ENCODE measurements around the gene SIK1.

The SIK1 gene

GRCh38 chr21:43375006-43375836 lies 51.7 kb downstream of the SIK1 start:
- TF ChIP-seq POLR2A (IDR thresholded peaks at IDR 0.05; ENCODE audit: low read depth, low read length) (no peak), SPI1 (IDR thresholded peaks at IDR 0.05; ENCODE audit: low read depth, low read length) (no peak), TAF1 (IDR thresholded peaks at IDR 0.05; ENCODE audit: low read depth, low read length) (no peak), POU2F2 (IDR thresholded peaks at IDR 0.05; ENCODE audit: low read depth, low read length) (no peak), PAX5 (IDR thresholded peaks at IDR 0.05; ENCODE audit: insufficient read depth, low read length, severe bottlenecking) (no peak), POLR2AphosphoS5 (IDR thresholded peaks at IDR 0.05; ENCODE audit: low read depth, low read length) (no peak)
- DNase-seq (ENCODE audit: insufficient read length, low spot score) (no peak), FAIRE-seq (no peak)

GRCh38 chr21:43374228-43374885 lies 52.6 kb downstream of the SIK1 start:
- no peak for FAIRE-seq
- TF ChIP-seq TAF1 (IDR thresholded peaks at IDR 0.05; ENCODE audit: low read depth, low read length) = no peak
- no peak for TF ChIP-seq PAX5 (IDR thresholded peaks at IDR 0.05; ENCODE audit: insufficient read depth, low read length, severe bottlenecking)
- no peak for TF ChIP-seq POU2F2 (IDR thresholded peaks at IDR 0.05; ENCODE audit: low read depth, low read length)
- TF ChIP-seq POLR2A (IDR thresholded peaks at IDR 0.05; ENCODE audit: low read depth, low read length) = no peak
- TF ChIP-seq POLR2AphosphoS5 (IDR thresholded peaks at IDR 0.05; ENCODE audit: low read depth, low read length) = no peak
- no peak for TF ChIP-seq SPI1 (IDR thresholded peaks at IDR 0.05; ENCODE audit: low read depth, low read length)
- no peak for DNase-seq (ENCODE audit: insufficient read length, low spot score)

GRCh38 chr21:43373362-43374227 lies 53.3 kb downstream of the SIK1 start:
- DNase-seq (ENCODE audit: insufficient read length, low spot score) (no peak), FAIRE-seq (no peak)
- TF ChIP-seq SPI1 (IDR thresholded peaks at IDR 0.05; ENCODE audit: low read depth, low read length) (no peak), TAF1 (IDR thresholded peaks at IDR 0.05; ENCODE audit: low read depth, low read length) (no peak)

- FAIRE-seq (no peak), DNase-seq (ENCODE audit: insufficient read length, low spot score) (no peak)
- no peak for TF ChIP-seq POU2F2 (IDR thresholded peaks at IDR 0.05; ENCODE audit: low read depth, low read length)
- no peak for TF ChIP-seq SPI1 (IDR thresholded peaks at IDR 0.05; ENCODE audit: low read depth, low read length)
- TF ChIP-seq POLR2A (IDR thresholded peaks at IDR 0.05; ENCODE audit: low read depth, low read length) = no peak
- no peak for TF ChIP-seq TAF1 (IDR thresholded peaks at IDR 0.05; ENCODE audit: low read depth, low read length)
- no peak for TF ChIP-seq POLR2AphosphoS5 (IDR thresholded peaks at IDR 0.05; ENCODE audit: low read depth, low read length)
- no peak for TF ChIP-seq PAX5 (IDR thresholded peaks at IDR 0.05; ENCODE audit: insufficient read depth, low read length, severe bottlenecking)
Observed at GRCh38 chr21:43372663-43373361, 54.1 kb downstream of the SIK1 start.

GRCh38 chr21:43371786-43372185 lies 55.1 kb downstream of the SIK1 start:
- TF ChIP-seq POLR2AphosphoS5 (IDR thresholded peaks at IDR 0.05; ENCODE audit: low read depth, low read length) (no peak), PAX5 (IDR thresholded peaks at IDR 0.05; ENCODE audit: insufficient read depth, low read length, severe bottlenecking) (no peak), TAF1 (IDR thresholded peaks at IDR 0.05; ENCODE audit: low read depth, low read length) (no peak), POLR2A (IDR thresholded peaks at IDR 0.05; ENCODE audit: low read depth, low read length) (no peak)
- no peak for DNase-seq (ENCODE audit: insufficient read length, low spot score)
- FAIRE-seq = no peak

- no peak for FAIRE-seq
- TF ChIP-seq TAF1 (IDR thresholded peaks at IDR 0.05; ENCODE audit: low read depth, low read length) (no peak), POLR2A (IDR thresholded peaks at IDR 0.05; ENCODE audit: low read depth, low read length) (no peak), SPI1 (IDR thresholded peaks at IDR 0.05; ENCODE audit: low read depth, low read length) (no peak), PAX5 (IDR thresholded peaks at IDR 0.05; ENCODE audit: insufficient read depth, low read length, severe bottlenecking) (no peak), POLR2AphosphoS5 (IDR thresholded peaks at IDR 0.05; ENCODE audit: low read depth, low read length) (no peak), POU2F2 (IDR thresholded peaks at IDR 0.05; ENCODE audit: low read depth, low read length) (no peak)
- DNase-seq (ENCODE audit: insufficient read length, low spot score) = no peak
Observed at GRCh38 chr21:43370888-43371570, 55.9 kb downstream of the SIK1 start.

- FAIRE-seq = no peak
- no peak for TF ChIP-seq SPI1 (IDR thresholded peaks at IDR 0.05; ENCODE audit: low read depth, low read length)
- TF ChIP-seq POLR2A (IDR thresholded peaks at IDR 0.05; ENCODE audit: low read depth, low read length) = no peak
- no peak for TF ChIP-seq POLR2AphosphoS5 (IDR thresholded peaks at IDR 0.05; ENCODE audit: low read depth, low read length)
- no peak for TF ChIP-seq TAF1 (IDR thresholded peaks at IDR 0.05; ENCODE audit: low read depth, low read length)
- TF ChIP-seq PAX5 (IDR thresholded peaks at IDR 0.05; ENCODE audit: insufficient read depth, low read length, severe bottlenecking) = no peak
- TF ChIP-seq POU2F2 (IDR thresholded peaks at IDR 0.05; ENCODE audit: low read depth, low read length) = no peak
- no peak for DNase-seq (ENCODE audit: insufficient read length, low spot score)
Observed at GRCh38 chr21:43370091-43370658, 56.8 kb downstream of the SIK1 start.

- FAIRE-seq (no peak), DNase-seq (ENCODE audit: insufficient read length, low spot score) (no peak)
- no peak for TF ChIP-seq POU2F2 (IDR thresholded peaks at IDR 0.05; ENCODE audit: low read depth, low read length)
- TF ChIP-seq SPI1 (IDR thresholded peaks at IDR 0.05; ENCODE audit: low read depth, low read length) = no peak
- no peak for TF ChIP-seq TAF1 (IDR thresholded peaks at IDR 0.05; ENCODE audit: low read depth, low read length)
- TF ChIP-seq POLR2AphosphoS5 (IDR thresholded peaks at IDR 0.05; ENCODE audit: low read depth, low read length) = no peak
- no peak for TF ChIP-seq POLR2A (IDR thresholded peaks at IDR 0.05; ENCODE audit: low read depth, low read length)
- TF ChIP-seq PAX5 (IDR thresholded peaks at IDR 0.05; ENCODE audit: insufficient read depth, low read length, severe bottlenecking) = no peak
Observed at GRCh38 chr21:43369596-43370090, 57.3 kb downstream of the SIK1 start.

Measured in GM12891 (cell line).